ENCODE results near the gene MTMR2.

- TF ChIP-seq CTCF (IDR thresholded peaks at IDR 0.05 in 2 of 3, conservative IDR thresholded peaks at IDR 0.05 in 1 of 3; ENCODE audit: control insufficient read depth in 2 of 3, extremely low read depth in 1 of 3, insufficient read depth in 1 of 3, low read depth in 3 of 3, low read length in 3 of 3) (no peak), CBFB (IDR thresholded peaks at IDR 0.05; ENCODE audit: low read depth) (no peak), POLR2A (IDR thresholded peaks at IDR 0.05; ENCODE audit: low read depth, low read length) (no peak)
These were observed 8.0 kb upstream of the MTMR2 start for GRCh38 chr11:95931916-95932315.
